Fibroblast of peridontal ligament (primary cell): Measurements from ENCODE around the gene DICER1.

Experiments used
- DNase-seq: peaks from one replicate; pipeline ENCODE4 v3.0.0-alpha.2; 2010; ENCODE audit errors: extremely low read depth

DICER1 gene

GRCh38 chr14:95039993-95040348 lies 117.4 kb downstream of the DICER1 start:
- DNase-seq, result no peak

DNA sequence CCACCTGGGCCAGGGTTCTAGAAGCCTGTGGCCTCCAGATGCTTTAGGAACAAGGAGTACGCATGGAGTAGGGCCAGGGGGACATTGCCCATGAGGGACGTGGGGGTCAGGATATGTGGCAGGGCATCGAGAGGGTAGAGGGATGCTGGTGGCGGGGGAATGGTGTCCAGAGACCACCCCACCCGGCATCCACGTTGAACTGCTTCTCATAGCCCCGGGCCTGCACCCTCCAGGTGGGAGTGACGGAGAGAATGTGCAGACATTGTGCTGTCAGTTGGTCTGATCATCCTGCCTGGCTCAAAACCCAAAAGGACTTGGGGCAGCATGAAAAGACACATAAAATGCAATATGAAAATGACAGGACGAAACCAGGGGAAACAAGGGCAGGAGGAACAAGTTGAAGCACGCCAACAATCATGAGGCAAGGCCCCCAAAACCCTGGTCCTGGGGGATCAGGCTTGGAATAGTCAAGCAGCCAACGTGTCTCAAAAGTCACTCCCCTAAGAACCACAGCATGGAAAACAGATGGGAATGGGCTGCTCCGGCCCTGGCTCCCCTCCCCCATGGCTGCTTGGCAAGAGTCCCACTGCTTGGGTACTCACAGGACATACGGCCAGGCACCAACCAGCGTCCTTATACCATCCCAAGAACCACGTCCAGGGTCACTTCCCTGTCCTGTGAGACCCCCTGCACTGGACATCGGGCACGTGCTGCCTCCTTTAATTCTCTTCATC lies 117.9 kb downstream of the DICER1 start:
- no peak for DNase-seq

- no peak for DNase-seq
These were observed 118.6 kb downstream of the DICER1 start for GRCh38 chr14:95038521-95039250.

DNA sequence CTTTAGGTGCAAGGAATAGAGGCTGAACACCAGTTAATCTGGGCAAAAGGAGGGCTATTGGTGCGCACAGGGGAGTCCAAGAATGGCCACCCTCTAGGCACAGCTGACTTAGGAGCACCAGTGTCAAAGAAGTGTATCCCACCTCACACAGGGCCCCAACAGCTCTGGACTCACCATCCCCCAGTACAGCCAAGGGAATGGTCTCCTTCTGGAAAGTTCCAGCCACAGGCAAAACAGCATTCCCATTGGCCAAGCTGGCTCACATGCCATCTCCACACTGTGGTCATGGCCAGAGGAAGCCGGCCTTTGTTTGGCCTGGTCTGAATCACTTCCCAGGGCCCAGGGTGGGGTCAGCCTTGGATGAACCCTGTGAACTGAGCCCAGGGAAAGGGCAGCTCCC lies 120.1 kb downstream of the DICER1 start:
- no peak for DNase-seq
